Cardiac ventricle fibroblast (primary cell): ENCODE measurements around the gene TNFAIP8L3. TPM values are rescaled to one million over a fixed set of nuclear protein-coding genes. Genes with fewer than 3 reads are reported as not detected.

Experiments used
- total RNA-seq: library from RNA; depleted of rRNA; stranded (reverse); fragments of >200 nt; gene quantifications from 2 replicates; pipeline ENCODE4 v1.2.3, GENCODE V29; 2015

The TNFAIP8L3 gene
- 6.6 and 11.5 TPM in 2 replicates for total RNA-seq

GRCh38 chr15:51094606-51095569, at the start of gene TNFAIP8L3:
TSS of gene TNFAIP8L3 (minus strand) at chr15:51094906. CDS start at chr15:51094595, 311 bp downstream.

Other genes with a start within 250 kb of the TNFAIP8L3 start
- gene AP4E1, start 186.2 kb downstream of the TNFAIP8L3 start, total RNA-seq = 5.2 and 6.9 TPM in 2 replicates
- gene CYP19A1, start 243.7 kb upstream of the TNFAIP8L3 start, total RNA-seq = 0.83 and 1.1 TPM in 2 replicates
- 0.19 and 2.5 TPM in 2 replicates for gene GLDN, start 246.7 kb upstream of the TNFAIP8L3 start, total RNA-seq